Measurements from ENCODE around the gene FXYD1.

The FXYD1 gene

GRCh38 chr19:35104361-35104760, 34.3 kb upstream of the FXYD1 start:
- H3K4me3 ChIP-seq (ENCODE audit: low read length): no peak overlapping the region
- no peak for DNase-seq (ENCODE audit: low read depth)
- TF ChIP-seq, protein P1, sequence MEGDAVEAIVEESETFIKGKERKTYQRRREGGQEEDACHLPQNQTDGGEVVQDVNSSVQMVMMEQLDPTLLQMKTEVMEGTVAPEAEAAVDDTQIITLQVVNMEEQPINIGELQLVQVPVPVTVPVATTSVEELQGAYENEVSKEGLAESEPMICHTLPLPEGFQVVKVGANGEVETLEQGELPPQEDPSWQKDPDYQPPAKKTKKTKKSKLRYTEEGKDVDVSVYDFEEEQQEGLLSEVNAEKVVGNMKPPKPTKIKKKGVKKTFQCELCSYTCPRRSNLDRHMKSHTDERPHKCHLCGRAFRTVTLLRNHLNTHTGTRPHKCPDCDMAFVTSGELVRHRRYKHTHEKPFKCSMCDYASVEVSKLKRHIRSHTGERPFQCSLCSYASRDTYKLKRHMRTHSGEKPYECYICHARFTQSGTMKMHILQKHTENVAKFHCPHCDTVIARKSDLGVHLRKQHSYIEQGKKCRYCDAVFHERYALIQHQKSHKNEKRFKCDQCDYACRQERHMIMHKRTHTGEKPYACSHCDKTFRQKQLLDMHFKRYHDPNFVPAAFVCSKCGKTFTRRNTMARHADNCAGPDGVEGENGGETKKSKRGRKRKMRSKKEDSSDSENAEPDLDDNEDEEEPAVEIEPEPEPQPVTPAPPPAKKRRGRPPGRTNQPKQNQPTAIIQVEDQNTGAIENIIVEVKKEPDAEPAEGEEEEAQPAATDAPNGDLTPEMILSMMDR (conservative IDR thresholded peaks at IDR 0.05; ENCODE audit: low read depth, low read length): no peak

- TF ChIP-seq, protein P1 (conservative IDR thresholded peaks at IDR 0.05; ENCODE audit: low read depth, low read length): no peak
- DNase-seq (ENCODE audit: low read depth): no peak
- no peak overlapping the region for H3K4me3 ChIP-seq (ENCODE audit: low read length)
Observed at GRCh38 chr19:35105047-35105410, 33.6 kb upstream of the FXYD1 start.

- TF ChIP-seq, protein P1 (conservative IDR thresholded peaks at IDR 0.05; ENCODE audit: low read depth, low read length): no peak
- no peak for DNase-seq (ENCODE audit: low read depth)
- H3K4me3 ChIP-seq (ENCODE audit: low read length): no peak overlapping the region
Observed at GRCh38 chr19:35105411-35106290, 33.0 kb upstream of the FXYD1 start.

GRCh38 chr19:35106291-35106583, 32.4 kb upstream of the FXYD1 start:
- TF ChIP-seq, protein P1 (conservative IDR thresholded peaks at IDR 0.05; ENCODE audit: low read depth, low read length): no peak
- no peak for DNase-seq (ENCODE audit: low read depth)
- no peak overlapping the region for H3K4me3 ChIP-seq (ENCODE audit: low read length)

DNA sequence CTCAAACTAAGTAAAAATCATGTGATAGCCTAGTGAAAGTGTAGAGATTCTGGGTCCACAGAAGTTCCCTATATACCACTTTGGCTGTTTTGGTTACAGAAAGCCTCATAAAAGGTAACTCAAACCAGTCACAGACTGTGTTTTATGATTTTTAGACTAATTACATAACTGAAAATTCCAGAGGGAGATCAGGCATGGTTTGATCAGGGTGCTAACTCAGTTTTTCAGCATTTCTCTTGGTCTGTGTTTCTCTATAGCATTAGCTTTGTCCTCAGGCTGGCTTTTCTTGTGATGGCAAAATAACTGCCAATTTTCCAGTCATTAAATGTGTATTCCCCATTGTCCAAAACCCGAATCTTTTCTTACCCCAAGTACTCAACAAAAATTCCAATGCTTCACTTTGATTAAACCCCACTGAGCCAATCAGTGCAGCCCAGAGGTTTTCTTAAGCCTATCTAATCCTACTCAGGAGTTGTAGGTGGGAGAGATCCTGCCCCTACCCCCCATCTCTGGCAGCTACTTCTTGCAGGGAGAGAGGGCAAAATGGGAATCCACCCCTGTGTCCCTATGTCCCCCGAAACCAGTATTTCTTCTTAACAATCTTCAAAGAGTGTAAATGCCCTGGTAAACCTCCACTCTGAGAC, 31.6 kb upstream of the FXYD1 start:
- TF ChIP-seq, protein P1 (conservative IDR thresholded peaks at IDR 0.05; ENCODE audit: low read depth, low read length): no peak
- no peak overlapping the region for H3K4me3 ChIP-seq (ENCODE audit: low read length)
- no peak for DNase-seq (ENCODE audit: low read depth)

DNA sequence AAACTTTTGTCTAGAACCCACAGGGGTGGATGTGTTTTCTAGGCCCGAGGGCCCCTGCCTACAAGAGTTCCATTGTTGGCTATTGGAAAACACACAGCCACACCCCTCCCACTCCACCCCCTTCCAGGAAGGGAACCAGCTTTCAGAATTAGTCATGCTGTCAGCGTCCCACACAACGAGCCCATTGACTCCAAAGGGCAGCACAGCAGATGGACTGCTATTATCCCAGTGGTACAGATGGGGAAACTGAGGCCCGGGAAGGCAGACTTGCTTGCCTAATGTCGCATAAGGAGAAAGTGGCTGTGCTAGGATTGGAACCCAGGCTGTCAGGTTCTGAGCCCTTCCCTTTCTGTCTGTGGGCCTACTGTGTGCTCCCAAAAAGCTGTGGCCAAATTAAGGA, 31.1 kb upstream of the FXYD1 start:
- no peak for DNase-seq (ENCODE audit: low read depth)

More for the DNA sequence above, 31.1 kb upstream of the FXYD1 start:
- no peak overlapping the region for H3K4me3 ChIP-seq (ENCODE audit: low read length)
- TF ChIP-seq, protein P1 (conservative IDR thresholded peaks at IDR 0.05; ENCODE audit: low read depth, low read length): no peak

All from retinal pigment epithelial cell (primary cell).